Liver (tissue), 3 donors: Measurements from ENCODE around the gene PNCK.

ENCODE experiments used
- GABPA ChIP-seq, 2 donors: IDR thresholded peaks in 1 of 2; conservative IDR thresholded peaks in 1 of 2; 2 replicates each; pipeline ENCODE4 v1.6.1; 2016; ENCODE audit warnings: antibody characterized with exemption in 2 of 2, mild to moderate bottlenecking in 1 of 2, moderate library complexity in 1 of 2
- JUND ChIP-seq, 2 donors: IDR thresholded peaks; 2 replicates each; pipeline ENCODE4 v1.6.1; 2016; ENCODE audit warnings: antibody characterized with exemption in 2 of 2
- NR2F2 ChIP-seq: IDR thresholded peaks from 2 replicates; pipeline ENCODE4 v1.6.1; 2016; ENCODE audit warnings: antibody characterized with exemption
- RAD21 ChIP-seq, 2 donors: IDR thresholded peaks; 2 replicates each; pipeline ENCODE4 v1.6.1; 2016; ENCODE audit warnings: antibody characterized with exemption in 2 of 2, mild to moderate bottlenecking in 2 of 2
- RXRA ChIP-seq, 2 donors: IDR thresholded peaks; 2 replicates each; pipeline ENCODE4 v1.6.1; 2017 to 2018; ENCODE audit warnings: antibody characterized with exemption in 2 of 2, mild to moderate bottlenecking in 1 of 2
- TAF1 ChIP-seq: conservative IDR thresholded peaks from 2 replicates; pipeline ENCODE4 v1.6.1; 2016; ENCODE audit warnings: antibody characterized with exemption, mild to moderate bottlenecking
- YY1 ChIP-seq: IDR thresholded peaks from 2 replicates; pipeline ENCODE4 v1.6.1; 2016; ENCODE audit warnings: antibody characterized with exemption, mild to moderate bottlenecking
- TF ChIP-seq, protein P1 (sequence below): fragments of 150-350 bp; IDR thresholded peaks from 2 replicates; pipeline ENCODE4 v1.5.1; 2017; ENCODE audit warnings: improper control_type of control experiment, low read depth, low read length; ENCODE audit not compliant: missing input control
- TF ChIP-seq, protein P2 (sequence below): IDR thresholded peaks from 2 replicates; pipeline ENCODE4 v1.6.1; 2016; ENCODE audit warnings: antibody characterized with exemption
- TF ChIP-seq, protein P3 (sequence below): IDR thresholded peaks from 2 replicates; pipeline ENCODE4 v1.6.1; 2016; ENCODE audit warnings: antibody characterized with exemption
- donor health status: healthy.
- donor health status: healthy.

DNA sequence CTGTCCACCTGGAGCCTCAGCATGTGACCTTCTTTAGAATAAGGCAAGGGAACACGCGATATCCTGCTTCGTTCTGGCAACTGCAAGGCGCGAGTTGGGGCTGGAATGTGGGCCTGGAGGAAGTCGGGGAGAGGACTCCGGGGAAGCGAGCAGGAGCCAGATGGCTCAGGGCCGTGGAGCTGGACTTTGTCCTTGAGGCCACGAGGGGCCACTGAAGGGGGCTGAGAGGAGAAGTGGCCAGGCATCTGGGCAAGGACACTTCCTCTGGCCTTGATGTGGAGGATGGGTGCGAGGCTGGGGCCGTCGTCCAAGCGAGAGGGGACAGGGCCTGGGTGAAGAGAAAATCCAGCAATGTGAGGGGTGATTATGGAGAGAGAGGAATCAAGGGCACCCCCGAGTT lies 38.8 kb downstream of the PNCK start:
- TF ChIP-seq, protein P1, sequence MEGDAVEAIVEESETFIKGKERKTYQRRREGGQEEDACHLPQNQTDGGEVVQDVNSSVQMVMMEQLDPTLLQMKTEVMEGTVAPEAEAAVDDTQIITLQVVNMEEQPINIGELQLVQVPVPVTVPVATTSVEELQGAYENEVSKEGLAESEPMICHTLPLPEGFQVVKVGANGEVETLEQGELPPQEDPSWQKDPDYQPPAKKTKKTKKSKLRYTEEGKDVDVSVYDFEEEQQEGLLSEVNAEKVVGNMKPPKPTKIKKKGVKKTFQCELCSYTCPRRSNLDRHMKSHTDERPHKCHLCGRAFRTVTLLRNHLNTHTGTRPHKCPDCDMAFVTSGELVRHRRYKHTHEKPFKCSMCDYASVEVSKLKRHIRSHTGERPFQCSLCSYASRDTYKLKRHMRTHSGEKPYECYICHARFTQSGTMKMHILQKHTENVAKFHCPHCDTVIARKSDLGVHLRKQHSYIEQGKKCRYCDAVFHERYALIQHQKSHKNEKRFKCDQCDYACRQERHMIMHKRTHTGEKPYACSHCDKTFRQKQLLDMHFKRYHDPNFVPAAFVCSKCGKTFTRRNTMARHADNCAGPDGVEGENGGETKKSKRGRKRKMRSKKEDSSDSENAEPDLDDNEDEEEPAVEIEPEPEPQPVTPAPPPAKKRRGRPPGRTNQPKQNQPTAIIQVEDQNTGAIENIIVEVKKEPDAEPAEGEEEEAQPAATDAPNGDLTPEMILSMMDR: no peak
- TF ChIP-seq RAD21 (IDR thresholded peaks at IDR 0.05) (no peak), RXRA (IDR thresholded peaks at IDR 0.05) (no peak), NR2F2 (no peak), GABPA (IDR thresholded peaks at IDR 0.05 in 1 of 2, conservative IDR thresholded peaks at IDR 0.05 in 1 of 2) (no peak), YY1 (no peak), TAF1 (no peak), JUND (IDR thresholded peaks at IDR 0.05) (no peak)
- TF ChIP-seq, protein P2, sequence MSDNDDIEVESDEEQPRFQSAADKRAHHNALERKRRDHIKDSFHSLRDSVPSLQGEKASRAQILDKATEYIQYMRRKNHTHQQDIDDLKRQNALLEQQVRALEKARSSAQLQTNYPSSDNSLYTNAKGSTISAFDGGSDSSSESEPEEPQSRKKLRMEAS: no peak
- TF ChIP-seq, protein P3, sequence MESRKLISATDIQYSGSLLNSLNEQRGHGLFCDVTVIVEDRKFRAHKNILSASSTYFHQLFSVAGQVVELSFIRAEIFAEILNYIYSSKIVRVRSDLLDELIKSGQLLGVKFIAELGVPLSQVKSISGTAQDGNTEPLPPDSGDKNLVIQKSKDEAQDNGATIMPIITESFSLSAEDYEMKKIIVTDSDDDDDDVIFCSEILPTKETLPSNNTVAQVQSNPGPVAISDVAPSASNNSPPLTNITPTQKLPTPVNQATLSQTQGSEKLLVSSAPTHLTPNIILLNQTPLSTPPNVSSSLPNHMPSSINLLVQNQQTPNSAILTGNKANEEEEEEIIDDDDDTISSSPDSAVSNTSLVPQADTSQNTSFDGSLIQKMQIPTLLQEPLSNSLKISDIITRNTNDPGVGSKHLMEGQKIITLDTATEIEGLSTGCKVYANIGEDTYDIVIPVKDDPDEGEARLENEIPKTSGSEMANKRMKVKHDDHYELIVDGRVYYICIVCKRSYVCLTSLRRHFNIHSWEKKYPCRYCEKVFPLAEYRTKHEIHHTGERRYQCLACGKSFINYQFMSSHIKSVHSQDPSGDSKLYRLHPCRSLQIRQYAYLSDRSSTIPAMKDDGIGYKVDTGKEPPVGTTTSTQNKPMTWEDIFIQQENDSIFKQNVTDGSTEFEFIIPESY: no peak
